ENCODE measurements around the gene ZC2HC1C. TPM values are rescaled to one million over a fixed set of nuclear protein-coding genes. Genes with fewer than 3 reads are reported as not detected.
A peak's percentile ranks its signal among the peaks of the same experiment; 100 is the strongest.

The ZC2HC1C gene
- total and polyA plus RNA-seq, 9 of the 15 experiments (the other 6 are each of a cell fraction or from before 2014, with no cell fraction given): 6.3 to 9.2 (median 7.7) TPM

DNA sequence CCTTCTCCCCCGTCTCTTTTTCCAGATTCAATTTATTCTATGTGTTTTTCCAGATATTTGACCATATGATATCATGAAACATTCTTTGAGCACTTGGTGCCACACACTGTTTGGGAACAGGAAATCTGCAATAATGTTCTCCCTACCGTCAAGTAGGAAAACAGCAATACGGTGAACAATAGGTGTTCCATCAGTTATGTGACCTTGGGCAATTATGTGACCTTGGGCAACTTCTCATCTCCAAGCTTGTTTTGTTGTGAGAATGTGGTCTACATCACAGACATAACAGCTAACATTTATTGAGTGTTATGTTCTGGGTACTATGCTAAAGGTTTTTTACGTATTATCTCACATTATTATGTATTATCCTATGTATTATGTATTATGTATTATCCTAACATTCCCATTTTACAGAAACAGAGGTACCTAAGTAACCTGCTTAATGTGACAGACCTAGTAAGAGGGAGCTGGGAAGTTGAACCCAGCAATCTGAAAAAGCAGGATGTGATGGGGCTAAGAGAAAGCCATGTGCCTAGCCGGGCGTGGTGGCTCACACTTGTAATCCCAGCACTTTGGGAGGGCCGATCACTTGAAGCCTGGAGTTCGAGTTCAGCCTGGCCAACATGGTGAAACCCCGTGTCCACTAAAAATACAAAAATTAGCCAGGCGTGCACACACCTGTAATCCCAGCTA lies 58.6 kb downstream of the ZC2HC1C start (continued):
- TF ChIP-seq E2F6 (IDR thresholded peaks at IDR 0.05; ENCODE audit: borderline replicate concordance in 1 of 2, extremely low read depth in 1 of 2, insufficient read depth in 1 of 2, insufficient read length in 1 of 2, low read depth in 1 of 2, low read length in 1 of 2, poor library complexity in 1 of 2, severe bottlenecking in 1 of 2) (peak in 1 of 2 experiments; percentile 35), DPF2 (IDR thresholded peaks at IDR 0.05) (no peak), CHAMP1 (IDR thresholded peaks at IDR 0.05) (no peak)

DNA sequence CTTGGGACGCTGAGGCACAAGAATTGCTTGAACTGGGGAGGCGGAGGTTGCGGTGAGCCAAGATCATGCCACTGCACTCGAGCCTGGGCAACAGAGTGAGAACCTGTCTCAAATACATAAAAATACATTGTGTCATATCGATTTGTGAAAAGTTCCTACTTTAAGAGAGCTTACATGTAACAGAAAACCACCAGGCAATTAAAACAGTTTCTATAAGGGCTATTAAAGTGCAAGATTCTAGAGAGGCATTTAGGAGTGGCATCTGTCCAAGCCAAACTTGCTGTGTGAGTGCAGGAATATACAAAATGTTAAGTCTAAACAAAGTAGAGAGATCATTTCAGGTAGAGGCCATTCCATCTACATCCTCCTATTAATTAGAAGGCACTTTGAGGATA lies 59.2 kb downstream of the ZC2HC1C start:
- no TSS peak for BruUV-seq (replicated peaks)
- H3K9me3 ChIP-seq (replicated peaks; ENCODE audit: control insufficient read depth, insufficient read depth, low read depth, low read length): no peaks in the 10 kb centered on the region
- 84% methylated on average over 5 of the region's 5 CpGs for WGBS (ENCODE audit: insufficient coverage, low coverage, missing lambda C conversion rate)
- H3K4me1 ChIP-seq (replicated peaks in 1 of 2; ENCODE audit: control insufficient read depth in 2 of 2, insufficient read depth in 2 of 2, low read length in 2 of 2): peaks cover 11 to 14% of the 10 kb centered on the region in 2 experiments
- no peaks in the 10 kb centered on the region for H3K27me3 ChIP-seq (ENCODE audit: control insufficient read depth in 2 of 2, insufficient read depth in 2 of 2, low read length in 2 of 2)
- no peaks in the 10 kb centered on the region for H3K9me1 ChIP-seq (ENCODE audit: control insufficient read depth, insufficient read depth, low read length)
- DNase-seq (ENCODE audit: extremely low read depth in 1 of 4, low spot score in 3 of 4) (no peak), ATAC-seq (no peak), FAIRE-seq (no peak)
- peaks cover 21% of the 10 kb centered on the region for H3K36me3 ChIP-seq (ENCODE audit: control insufficient read depth, insufficient read depth, low read length)
- in situ Hi-C loops (cut with MboI) (loop anchor here (25.0 kb wide), 1 partner anchor 534 kb away; the partner anchor contains the start of genes ERG28 and TTLL5), intact Hi-C loops (cut with micrococcal nuclease) (loop anchor here (5.0 kb wide), 1 partner anchor 359 kb away; no protein-coding TSS in a partner anchor)
- ChIA-PET CTCF (ENCODE audit: low intra/inter-chr PET ratio) (no interaction called here), POLR2A (interaction anchor here (0.6 to 1.2 kb wide), 3 partner anchors 26 to 175 kb away, joined by 3 to 4 read pairs (median 4); no protein-coding TSS in a partner anchor)
- no peak overlapping the region for H2AFZ ChIP-seq (ENCODE audit: low read depth, low read length)
- peak overlapping the region in 1 of 2 experiments; percentile 17; a peak in 1 of 4 replicates for H3K9ac ChIP-seq (ENCODE audit: insufficient read depth in 1 of 2, low read depth in 2 of 2, low read length in 2 of 2)
- H3K27ac ChIP-seq (ENCODE audit: extremely low read depth, low read depth, low read length): no peak overlapping the region
- peaks cover 34% of the 10 kb centered on the region for H3K79me2 ChIP-seq (ENCODE audit: control insufficient read depth, insufficient read depth, low read length)
- H4K20me1 ChIP-seq (replicated peaks; ENCODE audit: control insufficient read depth, insufficient read depth, low read length): no peaks in the 10 kb centered on the region
- no peak overlapping the region for H3K4me2 ChIP-seq (ENCODE audit: insufficient read depth, low read length)
- no peak overlapping the region for H3K4me3 ChIP-seq
- no peak for TF ChIP-seq KDM5B (IDR thresholded peaks at IDR 0.05; ENCODE audit: insufficient replicate concordance, low read depth, low read length)
- no peak for TF ChIP-seq BRF2 (IDR thresholded peaks at IDR 0.05; ENCODE audit: borderline replicate concordance, insufficient read depth, insufficient read length)
- no peak for TF ChIP-seq MAX (CRISPR knock-in tag; IDR thresholded peaks at IDR 0.05)
- TF ChIP-seq ELF1 (tag; IDR thresholded peaks at IDR 0.05): no peak
- TF ChIP-seq, protein P1, sequence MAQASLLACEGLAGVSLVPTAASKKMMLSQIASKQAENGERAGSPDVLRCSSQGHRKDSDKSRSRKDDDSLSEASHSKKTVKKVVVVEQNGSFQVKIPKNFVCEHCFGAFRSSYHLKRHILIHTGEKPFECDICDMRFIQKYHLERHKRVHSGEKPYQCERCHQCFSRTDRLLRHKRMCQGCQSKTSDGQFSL (CRISPR knock-in tag; IDR thresholded peaks at IDR 0.05): no peak
- TF ChIP-seq, protein P1 (tag; IDR thresholded peaks at IDR 0.05): no peak
- no peak for TF ChIP-seq GABPB2 (CRISPR knock-in tag; conservative IDR thresholded peaks at IDR 0.05)
- TF ChIP-seq NR2C2 (CRISPR knock-in tag; IDR thresholded peaks at IDR 0.05): no peak
- no peak for TF ChIP-seq NR2C2 (tag; IDR thresholded peaks at IDR 0.05)
- no peak for TF ChIP-seq HMGN3 (IDR thresholded peaks at IDR 0.05; ENCODE audit: borderline replicate concordance, extremely low read depth, insufficient read length, low read depth, low read length)

Data from K562 (cell line).